Thoracic aorta (tissue), 2 donors: ENCODE results near the gene QRFPR. TPM values are rescaled to one million over a fixed set of nuclear protein-coding genes. Genes with fewer than 3 reads are reported as not detected.
"Not testable (repeated sequence)": the region's sequence is repeated elsewhere in the genome, so short reads cannot be mapped to it uniquely, and the experiment has no call there.

Experiments
- ATAC-seq: fragments of 150-250 bp; one replicate; pipeline ENCODE4 v1.8.0; 2017; ENCODE audit warnings: low read depth; ENCODE audit not compliant: insufficient number of reproducible peaks, low FRiP score
- DNase-seq: peaks from one replicate; pipeline ENCODE4 v3.0.0-alpha.2; 2020; ENCODE audit warnings: low spot score
- H3K27ac ChIP-seq, 2 donors: fragments of 200-600 bp; sonication (generic); 1 replicate in 1 of 2; 2 replicates in 1 of 2; pipeline ENCODE4 v1.5.1; 2016; ENCODE audit warnings: mild to moderate bottlenecking in 2 of 2, moderate library complexity in 2 of 2
- H3K27me3 ChIP-seq: fragments of 200-600 bp; sonication (generic); replicated peaks from 2 replicates; pipeline ENCODE4 v1.6.0; 2016; ENCODE audit warnings: mild to moderate bottlenecking; ENCODE audit not compliant: insufficient read depth
- H3K36me3 ChIP-seq: fragments of 200-600 bp; sonication (generic); one replicate; pipeline ENCODE4 v1.5.1; 2016
- H3K4me1 ChIP-seq, 2 donors: fragments of 200-600 bp; sonication (generic); 1 replicate in 1 of 2; 2 replicates in 1 of 2; pipeline versions ENCODE4 v1.5.1 to v1.6.0; 2016; ENCODE audit warnings: low read depth in 2 of 2, mild to moderate bottlenecking in 1 of 2; ENCODE audit not compliant: control insufficient read depth in 1 of 2
- H3K4me3 ChIP-seq: fragments of 200-600 bp; sonication (generic); 2 replicates; pipeline ENCODE4 v1.5.1; 2016; ENCODE audit warnings: mild to moderate bottlenecking
- H3K9me3 ChIP-seq: fragments of 200-600 bp; sonication (generic); 2 replicates; pipeline ENCODE4 v1.5.1; 2016
- total RNA-seq, 2 donors: library from RNA; depleted of rRNA; stranded (reverse); fragments of >200 nt; gene quantifications; one replicate each; pipeline versions ENCODE4 v1.1.0 to v1.2.3, GENCODE V29; 2016
- TF ChIP-seq, protein P1 (sequence below): fragments of 200-600 bp; sonication (generic); IDR thresholded peaks from one replicate; pipeline ENCODE4 v1.5.1; 2019; ENCODE audit warnings: antibody characterized with exemption

Gene QRFPR
- total RNA-seq, 2 donors from 2014 or later, result not detected

DNA sequence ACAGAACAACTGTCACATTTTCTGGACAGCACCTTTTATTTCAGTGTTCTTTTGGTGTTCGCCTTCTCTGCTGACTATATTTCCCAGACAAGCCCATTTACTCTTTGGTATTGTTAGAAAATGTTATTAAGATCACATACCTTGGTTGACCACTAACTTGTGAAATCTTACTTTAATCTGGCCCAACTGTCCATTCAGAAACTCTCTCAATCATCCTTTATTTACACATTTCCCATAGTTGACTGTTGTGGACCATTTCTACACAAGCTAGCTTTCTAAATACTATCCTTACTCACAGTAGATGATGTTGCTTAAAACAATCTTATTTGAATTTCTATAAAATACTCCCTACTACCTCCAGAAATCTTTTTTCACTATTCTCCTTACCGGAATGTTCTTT, 64.7 kb downstream of the QRFPR start:
- H3K36me3 ChIP-seq, result no peaks in the 10 kb centered on the region
- no peak for DNase-seq

DNA sequence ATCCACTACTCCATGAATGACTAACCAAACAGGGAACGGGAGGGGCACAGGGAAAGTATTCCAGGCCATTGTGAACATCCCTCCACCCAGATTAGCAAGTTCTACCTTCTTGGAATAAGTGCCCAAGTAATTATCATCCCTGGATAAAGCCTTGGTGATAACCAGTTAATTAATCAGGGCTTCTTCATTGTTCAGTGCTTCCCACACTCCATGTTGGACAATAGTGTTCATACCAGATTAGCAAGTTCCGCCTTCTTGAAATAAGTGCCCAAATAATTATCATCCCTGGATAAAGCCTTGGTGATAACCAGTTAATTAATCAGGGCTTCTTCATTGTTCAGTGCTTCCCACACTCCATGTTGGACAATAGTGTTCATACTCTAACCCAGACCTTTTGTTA, 67.4 kb downstream of the QRFPR start:
- not testable (repeated sequence) for H3K4me3 ChIP-seq, H3K36me3 ChIP-seq, H3K27ac ChIP-seq, ATAC-seq, H3K4me1 ChIP-seq, H3K9me3 ChIP-seq, H3K27me3 ChIP-seq, DNase-seq

More for the DNA sequence above, 64.7 kb downstream of the QRFPR start:
- TF ChIP-seq, protein P1, sequence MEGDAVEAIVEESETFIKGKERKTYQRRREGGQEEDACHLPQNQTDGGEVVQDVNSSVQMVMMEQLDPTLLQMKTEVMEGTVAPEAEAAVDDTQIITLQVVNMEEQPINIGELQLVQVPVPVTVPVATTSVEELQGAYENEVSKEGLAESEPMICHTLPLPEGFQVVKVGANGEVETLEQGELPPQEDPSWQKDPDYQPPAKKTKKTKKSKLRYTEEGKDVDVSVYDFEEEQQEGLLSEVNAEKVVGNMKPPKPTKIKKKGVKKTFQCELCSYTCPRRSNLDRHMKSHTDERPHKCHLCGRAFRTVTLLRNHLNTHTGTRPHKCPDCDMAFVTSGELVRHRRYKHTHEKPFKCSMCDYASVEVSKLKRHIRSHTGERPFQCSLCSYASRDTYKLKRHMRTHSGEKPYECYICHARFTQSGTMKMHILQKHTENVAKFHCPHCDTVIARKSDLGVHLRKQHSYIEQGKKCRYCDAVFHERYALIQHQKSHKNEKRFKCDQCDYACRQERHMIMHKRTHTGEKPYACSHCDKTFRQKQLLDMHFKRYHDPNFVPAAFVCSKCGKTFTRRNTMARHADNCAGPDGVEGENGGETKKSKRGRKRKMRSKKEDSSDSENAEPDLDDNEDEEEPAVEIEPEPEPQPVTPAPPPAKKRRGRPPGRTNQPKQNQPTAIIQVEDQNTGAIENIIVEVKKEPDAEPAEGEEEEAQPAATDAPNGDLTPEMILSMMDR, result no peak
- Histone ChIP-seq H3K9me3 (no peaks in the 10 kb centered on the region), H3K27me3 (no peaks in the 10 kb centered on the region), H3K27ac (no peak overlapping the region), H3K4me1 (no peaks in the 10 kb centered on the region), H3K4me3 (no peak overlapping the region)
- no peak for ATAC-seq

DNA sequence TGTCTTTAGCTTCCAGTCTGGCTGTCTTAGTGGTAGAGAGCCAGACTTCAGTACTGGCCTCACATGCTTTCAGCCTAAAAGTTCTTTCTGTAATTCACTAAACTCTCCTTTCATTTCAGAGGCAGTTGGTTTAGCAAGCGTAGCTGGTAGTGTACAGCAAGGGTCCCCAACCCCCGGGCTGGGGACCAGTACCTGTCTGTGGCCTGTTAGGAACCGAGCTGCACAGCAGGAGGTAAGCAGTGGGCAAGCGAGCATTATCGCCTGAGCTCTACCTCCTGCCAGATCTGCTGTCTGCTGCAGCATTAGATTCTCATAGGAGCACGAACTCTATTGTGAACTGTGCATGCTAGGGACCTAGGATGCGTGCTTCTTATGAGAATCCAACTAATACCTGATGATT, 72.0 kb downstream of the QRFPR start:
- no peak for ATAC-seq
- Histone ChIP-seq H3K4me3 (no peak overlapping the region), H3K27ac (no peak overlapping the region), H3K9me3 (no peaks in the 10 kb centered on the region), H3K27me3 (no peaks in the 10 kb centered on the region), H3K4me1 (no peaks in the 10 kb centered on the region), H3K36me3 (no peaks in the 10 kb centered on the region)
- no peak for DNase-seq
- TF ChIP-seq, protein P1, result no peak

DNA sequence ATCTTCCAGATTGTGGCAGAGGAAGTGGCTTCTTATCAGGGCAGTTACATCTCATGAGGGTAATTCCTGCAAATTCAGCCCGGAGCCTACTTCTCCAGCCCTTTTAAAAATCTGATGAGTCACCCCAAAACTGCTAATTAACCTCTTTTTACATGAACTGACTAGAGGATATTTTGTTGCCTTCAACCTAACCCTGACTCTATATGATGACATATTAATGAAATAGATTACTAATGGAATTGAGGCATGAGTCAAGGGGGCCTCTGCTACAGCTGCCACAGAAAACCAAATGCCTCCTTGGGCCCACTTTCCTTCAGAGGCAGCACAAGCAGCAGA, 72.5 kb downstream of the QRFPR start:
- DNase-seq, result no peak
- Histone ChIP-seq H3K9me3 (no peaks in the 10 kb centered on the region), H3K4me3 (no peak overlapping the region), H3K4me1 (no peaks in the 10 kb centered on the region), H3K36me3 (no peaks in the 10 kb centered on the region), H3K27me3 (no peaks in the 10 kb centered on the region), H3K27ac (no peak overlapping the region)
- TF ChIP-seq, protein P1, result no peak
- ATAC-seq, result no peak

DNA sequence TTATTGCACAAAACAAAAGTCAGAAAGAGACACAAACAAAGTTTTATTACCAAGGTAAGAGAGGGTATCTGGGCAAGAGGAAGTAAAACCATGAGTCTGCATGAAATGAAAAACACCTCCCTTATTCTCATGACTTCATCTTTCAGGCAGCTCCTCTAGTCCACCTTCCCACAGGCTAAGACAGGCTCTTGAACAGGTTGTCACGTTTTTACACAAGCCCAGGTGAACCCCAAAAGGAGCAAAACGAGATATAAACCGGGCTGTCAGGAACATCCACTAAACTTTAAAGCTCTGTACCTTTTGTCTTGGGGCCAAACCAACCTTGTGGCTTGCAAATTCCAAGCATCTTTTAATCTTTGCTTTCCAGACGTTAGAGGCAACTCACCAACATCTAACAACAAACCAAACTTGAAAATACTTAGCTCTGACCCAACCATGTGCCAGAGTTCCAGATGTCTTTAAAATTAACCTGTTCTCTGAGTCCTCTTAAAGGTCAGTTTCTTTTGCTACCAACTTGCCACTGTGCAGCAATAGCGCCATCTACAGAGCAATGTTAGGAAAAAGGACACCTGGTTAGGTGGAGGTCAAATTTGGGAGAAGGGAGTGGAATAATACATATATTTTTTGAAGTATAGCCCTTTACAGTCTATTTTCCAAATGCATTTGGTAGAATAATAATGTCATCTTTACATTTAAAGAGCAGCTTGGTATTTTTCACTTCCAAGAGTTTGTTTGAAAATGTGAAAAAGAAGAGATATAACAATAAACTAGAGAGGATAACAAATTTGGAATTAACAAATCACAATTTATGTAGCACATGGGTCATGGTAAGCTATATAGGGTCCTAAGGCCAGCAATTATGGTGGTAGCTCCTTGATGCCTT, 73.1 kb downstream of the QRFPR start:
- ATAC-seq, result no peak

More for the DNA sequence above, 73.1 kb downstream of the QRFPR start:
- H3K9me3 ChIP-seq, result no peaks in the 10 kb centered on the region
- H3K4me3 ChIP-seq, result no peak overlapping the region
- H3K4me1 ChIP-seq, result no peaks in the 10 kb centered on the region
- H3K36me3 ChIP-seq, result no peaks in the 10 kb centered on the region
- no peaks in the 10 kb centered on the region for H3K27me3 ChIP-seq
- DNase-seq, result no peak
- TF ChIP-seq, protein P1, result no peak
- H3K27ac ChIP-seq, result no peak overlapping the region
